ENCODE measurements around the gene NDUFS6. TPM values are rescaled to one million over a fixed set of nuclear protein-coding genes. Genes with fewer than 3 reads are reported as not detected.
A peak's percentile ranks its signal among the peaks of the same experiment; 100 is the strongest.
"Not testable (repeated sequence)": the region's sequence is repeated elsewhere in the genome, so short reads cannot be mapped to it uniquely, and the experiment has no call there.

Gene NDUFS6
- polyA plus RNA-seq, 2 of the 4 experiments (the other 2 are of a cell fraction): 76.0 to 192 TPM

DNA sequence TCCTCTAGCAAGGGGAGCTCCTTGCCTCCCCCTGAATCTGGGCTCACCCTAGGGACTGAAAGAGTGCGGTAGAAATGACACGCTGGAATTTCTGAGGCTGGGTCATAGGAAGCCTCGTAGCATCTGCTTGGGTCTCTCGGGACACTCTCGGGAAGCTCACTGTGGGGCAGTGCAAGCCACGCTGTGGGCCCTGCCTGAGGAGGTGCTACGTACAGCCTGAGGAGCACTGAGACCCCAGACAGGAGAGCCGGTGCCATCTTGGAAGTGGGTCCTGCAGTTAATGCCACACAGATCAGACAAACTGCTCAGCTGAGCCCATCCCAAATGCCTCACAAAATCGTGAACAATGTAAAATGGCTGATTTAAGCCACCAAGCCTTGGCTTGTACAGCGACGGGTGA lies 3.4 kb upstream of the NDUFS6 start:
- Histone ChIP-seq H3K4me3 (no peak overlapping the region), H3K9me3 (no peaks in the 10 kb centered on the region), H3K4me2 (no peak overlapping the region), H3K4me1 (peaks cover 10% of the 10 kb centered on the region; the same call in 2 of the 3 replicates), H3K27ac (no peak overlapping the region)
- ChIA-PET POLR2A (no interaction called here), CTCF (interaction anchor here (0.9 kb wide), 1 partner anchor 23 kb away, joined by 3 read pairs; no protein-coding TSS in a partner anchor)
- FAIRE-seq (no peak), ATAC-seq (no peak), DNase-seq (ENCODE audit: low read depth in 1 of 2, low spot score in 1 of 2) (no peak)
- 95% methylated on average over 11 of the region's 11 CpGs for WGBS (ENCODE audit: missing lambda C conversion rate)
- TF ChIP-seq CBX2 (IDR thresholded peaks at IDR 0.05; ENCODE audit: borderline replicate concordance, low read depth): no peak
- TF ChIP-seq FOSL2 (IDR thresholded peaks at IDR 0.05): no peak
- no peak for TF ChIP-seq FOSL2 (CRISPR knock-in tag; IDR thresholded peaks at IDR 0.05)
- no peak for TF ChIP-seq ZSCAN20 (CRISPR knock-in tag; IDR thresholded peaks at IDR 0.05)
- no peak for TF ChIP-seq HEYL (CRISPR knock-in tag; IDR thresholded peaks at IDR 0.05)
- no peak for TF ChIP-seq RAD21 (conservative IDR thresholded peaks at IDR 0.05 in 1 of 2, IDR thresholded peaks at IDR 0.05 in 1 of 2)
- no peak for TF ChIP-seq RFX5 (IDR thresholded peaks at IDR 0.05)
- TF ChIP-seq RARB (CRISPR knock-in tag; IDR thresholded peaks at IDR 0.05): no peak
- no peak for TF ChIP-seq HOXA7 (CRISPR knock-in tag; IDR thresholded peaks at IDR 0.05)
- TF ChIP-seq, protein P1, sequence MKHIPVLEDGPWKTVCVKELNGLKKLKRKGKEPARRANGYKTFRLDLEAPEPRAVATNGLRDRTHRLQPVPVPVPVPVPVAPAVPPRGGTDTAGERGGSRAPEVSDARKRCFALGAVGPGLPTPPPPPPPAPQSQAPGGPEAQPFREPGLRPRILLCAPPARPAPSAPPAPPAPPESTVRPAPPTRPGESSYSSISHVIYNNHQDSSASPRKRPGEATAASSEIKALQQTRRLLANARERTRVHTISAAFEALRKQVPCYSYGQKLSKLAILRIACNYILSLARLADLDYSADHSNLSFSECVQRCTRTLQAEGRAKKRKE (CRISPR knock-in tag; IDR thresholded peaks at IDR 0.05; ENCODE audit: low read depth): no peak
- no peak for TF ChIP-seq KDM5A (IDR thresholded peaks at IDR 0.05)
- no peak for TF ChIP-seq POLR2A (IDR thresholded peaks at IDR 0.05; ENCODE audit: low read length)
- no peak for TF ChIP-seq KDM1A (IDR thresholded peaks at IDR 0.05; ENCODE audit: low read depth)

GRCh38 chr5:1798589-1798988 lies 2.6 kb upstream of the NDUFS6 start:
- 81% methylated on average over 14 of the region's 16 CpGs for WGBS (ENCODE audit: missing lambda C conversion rate)
- ATAC-seq; FAIRE-seq; H3K9me3 ChIP-seq; DNase-seq (ENCODE audit: low read depth in 1 of 2, low spot score in 1 of 2); CTCF ChIA-PET; POLR2A ChIA-PET: not testable (repeated sequence)
- Histone ChIP-seq H3K4me3 (peak overlapping the region; percentile 75), H3K27ac (peak overlapping the region; percentile 86 to 94; a peak in 5 of 6 replicates), H3K4me1 (peaks cover 10% of the 10 kb centered on the region; the same call in 2 of the 3 replicates), H3K4me2 (peak overlapping the region; percentile 97)

GRCh38 chr5:1799110-1799601 lies 2.1 kb upstream of the NDUFS6 start:
- Histone ChIP-seq H3K9me3 (no peaks in the 10 kb centered on the region), H3K4me2 (peak overlapping the region; percentile 97), H3K4me3 (peak overlapping the region; percentile 75), H3K4me1 (peaks cover 10% of the 10 kb centered on the region; the same call in 2 of the 3 replicates), H3K27ac (peak overlapping the region; percentile 86 to 94)
- POLR2A ChIA-PET: no interaction called here
- ATAC-seq: peak; percentile 32 to 43
- peak; percentile 15 to 25 for DNase-seq (ENCODE audit: low read depth in 1 of 2, low spot score in 1 of 2)
- no peak for FAIRE-seq
- WGBS (ENCODE audit: missing lambda C conversion rate): 1% methylated on average over 22 of the region's 35 CpGs
- peak; percentile 72 for TF ChIP-seq PHF8 (IDR thresholded peaks at IDR 0.05; ENCODE audit: borderline replicate concordance, low read depth)
- TF ChIP-seq ZNF302 (CRISPR knock-in tag; IDR thresholded peaks at IDR 0.05): no peak
- CTCF ChIA-PET: no interaction called here

DNA sequence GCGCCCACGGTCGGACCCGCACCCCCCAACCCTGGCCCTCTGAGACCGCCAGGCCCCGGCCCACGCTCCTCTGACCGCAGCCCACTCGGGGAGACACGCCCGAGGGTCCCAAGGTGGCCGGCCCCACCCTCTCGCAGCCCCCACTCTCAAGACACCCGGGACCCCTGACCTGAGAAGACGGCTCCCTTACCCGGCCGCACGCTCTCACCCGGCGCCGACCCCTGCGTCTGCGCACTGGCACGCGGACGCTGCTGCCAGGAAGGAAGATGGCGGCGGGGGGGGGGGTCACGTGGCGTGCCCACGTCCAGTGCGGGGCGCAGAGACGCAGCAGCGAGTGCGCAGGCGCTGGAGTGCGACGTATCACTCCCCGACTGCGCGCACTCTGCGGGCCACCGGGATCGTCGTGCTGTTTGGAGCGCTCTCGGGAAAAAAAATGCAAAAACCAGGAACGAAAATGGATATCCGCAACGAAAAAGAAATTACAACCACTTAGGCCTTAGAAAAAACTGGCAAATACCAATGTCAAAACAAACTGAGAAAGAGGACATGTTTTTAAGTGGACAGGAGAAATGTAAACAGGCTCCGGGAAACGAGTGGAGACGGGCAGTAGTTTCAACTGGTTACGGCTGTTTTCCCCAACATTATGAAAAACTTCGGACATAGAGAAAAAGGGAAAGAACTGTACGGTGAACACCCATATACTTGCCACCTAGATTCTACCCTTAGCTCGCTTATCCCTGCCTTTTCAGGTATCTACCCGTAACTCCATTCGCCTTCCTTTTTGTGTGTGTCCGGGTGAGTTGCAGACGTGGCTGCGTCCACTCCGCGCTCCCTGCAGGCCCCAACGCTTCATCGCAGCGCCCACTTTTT lies 1.4 kb upstream of the NDUFS6 start, which contains the start of gene MRPL36:
TSS of gene MRPL36 (minus strand) at position 236 of the 870 bp plus-strand sequence. CDS start 902 bp downstream, outside the sequence.
- 3% methylated on average over 42 of the region's 68 CpGs for WGBS (ENCODE audit: missing lambda C conversion rate)
- CTCF ChIA-PET: interaction anchor here (1.2 to 1.5 kb wide), 2 partner anchors 21 to 131 kb away, joined by 3 to 4 read pairs; no protein-coding TSS in a partner anchor
- no peak for TF ChIP-seq ZFP36 (IDR thresholded peaks at IDR 0.05; ENCODE audit: borderline replicate concordance, partially characterized antibody)
- TF ChIP-seq POLR2A (IDR thresholded peaks at IDR 0.05; ENCODE audit: low read length): peak; percentile 85
- peak; percentile 76; the same call in 1 of the 2 replicates for TF ChIP-seq NPAS2 (CRISPR knock-in tag; IDR thresholded peaks at IDR 0.05; ENCODE audit: borderline replicate concordance)
- TF ChIP-seq, protein P2, sequence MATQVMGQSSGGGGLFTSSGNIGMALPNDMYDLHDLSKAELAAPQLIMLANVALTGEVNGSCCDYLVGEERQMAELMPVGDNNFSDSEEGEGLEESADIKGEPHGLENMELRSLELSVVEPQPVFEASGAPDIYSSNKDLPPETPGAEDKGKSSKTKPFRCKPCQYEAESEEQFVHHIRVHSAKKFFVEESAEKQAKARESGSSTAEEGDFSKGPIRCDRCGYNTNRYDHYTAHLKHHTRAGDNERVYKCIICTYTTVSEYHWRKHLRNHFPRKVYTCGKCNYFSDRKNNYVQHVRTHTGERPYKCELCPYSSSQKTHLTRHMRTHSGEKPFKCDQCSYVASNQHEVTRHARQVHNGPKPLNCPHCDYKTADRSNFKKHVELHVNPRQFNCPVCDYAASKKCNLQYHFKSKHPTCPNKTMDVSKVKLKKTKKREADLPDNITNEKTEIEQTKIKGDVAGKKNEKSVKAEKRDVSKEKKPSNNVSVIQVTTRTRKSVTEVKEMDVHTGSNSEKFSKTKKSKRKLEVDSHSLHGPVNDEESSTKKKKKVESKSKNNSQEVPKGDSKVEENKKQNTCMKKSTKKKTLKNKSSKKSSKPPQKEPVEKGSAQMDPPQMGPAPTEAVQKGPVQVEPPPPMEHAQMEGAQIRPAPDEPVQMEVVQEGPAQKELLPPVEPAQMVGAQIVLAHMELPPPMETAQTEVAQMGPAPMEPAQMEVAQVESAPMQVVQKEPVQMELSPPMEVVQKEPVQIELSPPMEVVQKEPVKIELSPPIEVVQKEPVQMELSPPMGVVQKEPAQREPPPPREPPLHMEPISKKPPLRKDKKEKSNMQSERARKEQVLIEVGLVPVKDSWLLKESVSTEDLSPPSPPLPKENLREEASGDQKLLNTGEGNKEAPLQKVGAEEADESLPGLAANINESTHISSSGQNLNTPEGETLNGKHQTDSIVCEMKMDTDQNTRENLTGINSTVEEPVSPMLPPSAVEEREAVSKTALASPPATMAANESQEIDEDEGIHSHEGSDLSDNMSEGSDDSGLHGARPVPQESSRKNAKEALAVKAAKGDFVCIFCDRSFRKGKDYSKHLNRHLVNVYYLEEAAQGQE (IDR thresholded peaks at IDR 0.05): no peak
- TF ChIP-seq CHD4 (IDR thresholded peaks at IDR 0.05; ENCODE audit: borderline replicate concordance): no peak
- peak; percentile 8; the same call in 1 of the 2 replicates for TF ChIP-seq PHF8 (IDR thresholded peaks at IDR 0.05; ENCODE audit: borderline replicate concordance, low read depth)
- TF ChIP-seq, protein P3, sequence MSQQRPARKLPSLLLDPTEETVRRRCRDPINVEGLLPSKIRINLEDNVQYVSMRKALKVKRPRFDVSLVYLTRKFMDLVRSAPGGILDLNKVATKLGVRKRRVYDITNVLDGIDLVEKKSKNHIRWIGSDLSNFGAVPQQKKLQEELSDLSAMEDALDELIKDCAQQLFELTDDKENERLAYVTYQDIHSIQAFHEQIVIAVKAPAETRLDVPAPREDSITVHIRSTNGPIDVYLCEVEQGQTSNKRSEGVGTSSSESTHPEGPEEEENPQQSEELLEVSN (IDR thresholded peaks at IDR 0.05; ENCODE audit: borderline replicate concordance, low read depth): peak; percentile 61
- no peak for TF ChIP-seq EHF (CRISPR knock-in tag; IDR thresholded peaks at IDR 0.05)
- TF ChIP-seq, protein P4, sequence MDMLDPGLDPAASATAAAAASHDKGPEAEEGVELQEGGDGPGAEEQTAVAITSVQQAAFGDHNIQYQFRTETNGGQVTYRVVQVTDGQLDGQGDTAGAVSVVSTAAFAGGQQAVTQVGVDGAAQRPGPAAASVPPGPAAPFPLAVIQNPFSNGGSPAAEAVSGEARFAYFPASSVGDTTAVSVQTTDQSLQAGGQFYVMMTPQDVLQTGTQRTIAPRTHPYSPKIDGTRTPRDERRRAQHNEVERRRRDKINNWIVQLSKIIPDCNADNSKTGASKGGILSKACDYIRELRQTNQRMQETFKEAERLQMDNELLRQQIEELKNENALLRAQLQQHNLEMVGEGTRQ (IDR thresholded peaks at IDR 0.05): peak; percentile 96

More for the DNA sequence above, 1.4 kb upstream of the NDUFS6 start, which contains the start of gene MRPL36:
- H3K4me2 ChIP-seq: peak within 1 kb of the TSS; percentile 99
- DNase-seq (ENCODE audit: low read depth in 1 of 2, low spot score in 1 of 2): peak; percentile 91 to 94
- POLR2A ChIA-PET: interaction anchor here (0.9 kb wide), 1 partner anchor 36 kb away, joined by 3 read pairs; no protein-coding TSS in a partner anchor
- peaks cover 10% of the 10 kb centered on the region; the same call in 2 of the 3 replicates for H3K4me1 ChIP-seq
- peak within 1 kb of the TSS; percentile 75 for H3K4me3 ChIP-seq
- H3K27ac ChIP-seq: peak within 1 kb of the TSS; percentile 87 to 94
- no peaks in the 10 kb centered on the region for H3K9me3 ChIP-seq
- peak; percentile 74 to 91 for ATAC-seq
- no peak for FAIRE-seq

Data from A549 (cell line).